HepG2 (cell line): ENCODE results near the gene MAPK6. TPM values are rescaled to one million over a fixed set of nuclear protein-coding genes. Genes with fewer than 3 reads are reported as not detected.

Experiments used
- ARHGAP35 ChIP-seq: sonication (generic); formaldehyde crosslinking; IDR thresholded peaks from 2 replicates; pipeline ENCODE4 v1.9.0; 2022; ENCODE audit warnings: mild to moderate bottlenecking, inconsistent platforms, moderate library complexity, missing genetic modification reagents, borderline replicate concordance
- ATF1 ChIP-seq: IDR thresholded peaks from 2 replicates; pipeline ENCODE4 v1.6.1; 2016; ENCODE audit warnings: mild to moderate bottlenecking, control low read depth
- CEBPB ChIP-seq: IDR thresholded peaks from 2 replicates; pipeline ENCODE4 v1.6.1; 2011; ENCODE audit warnings: low read depth, low read length, improper control_type of control experiment, borderline replicate concordance
- CREBL2 ChIP-seq: sonication (generic); formaldehyde crosslinking; IDR thresholded peaks from 2 replicates; pipeline ENCODE4 v1.8.1; 2023; ENCODE audit warnings: missing genetic modification reagents, mild to moderate bottlenecking, borderline replicate concordance
- CREM ChIP-seq, 2 experiments: sonication (generic) in 1 of 2; formaldehyde crosslinking in 1 of 2; IDR thresholded peaks; 2 replicates each; pipeline versions ENCODE4 v1.4.0 to v1.6.1; 2016 to 2020; ENCODE audit warnings: antibody characterized with exemption in 1 of 2, mild to moderate bottlenecking in 1 of 2, missing genetic modification reagents in 1 of 2
- EP300 ChIP-seq, 3 experiments: sonication (generic) in 1 of 3; formaldehyde crosslinking in 1 of 3; IDR thresholded peaks; 2 replicates each; pipeline versions ENCODE4 v1.5.1 to v1.6.1; 2011 to 2020; ENCODE audit warnings: low read depth in 2 of 3, low read length in 2 of 3, borderline replicate concordance in 1 of 3, improper control_type of control experiment in 1 of 3, mild to moderate bottlenecking in 1 of 3, missing genetic modification reagents in 1 of 3, moderate library complexity in 1 of 3
- GATAD2A ChIP-seq: IDR thresholded peaks from 2 replicates; pipeline ENCODE4 v1.6.1; 2016
- HMGA1 ChIP-seq: sonication (generic); formaldehyde crosslinking; conservative IDR thresholded peaks from 2 replicates; pipeline ENCODE4 v1.4.0; 2020; ENCODE audit warnings: missing genetic modification reagents
- NR2F1 ChIP-seq, 2 experiments: fragments of 450-650 bp in 1 of 2; formaldehyde crosslinking in 1 of 2; IDR thresholded peaks; 2 replicates each; pipeline versions ENCODE4 v1.5.0 to v1.6.1; 2016 to 2020; ENCODE audit warnings: mild to moderate bottlenecking in 1 of 2, missing compliant biosample characterization in 1 of 2, missing genetic modification reagents in 1 of 2, moderate library complexity in 1 of 2
- NR2F6 ChIP-seq, 2 experiments: IDR thresholded peaks; 2 replicates each; pipeline ENCODE4 v1.6.1; 2016; ENCODE audit warnings: antibody characterized with exemption in 1 of 2, mild to moderate bottlenecking in 1 of 2
- SP4 ChIP-seq: sonication (generic); formaldehyde crosslinking; IDR thresholded peaks from 2 replicates; pipeline ENCODE4 v1.8.1; 2023; ENCODE audit warnings: mild to moderate bottlenecking, missing genetic modification reagents
- ZBTB49 ChIP-seq: sonication (generic); formaldehyde crosslinking; IDR thresholded peaks from 2 replicates; pipeline ENCODE4 v1.4.0; 2020; ENCODE audit warnings: missing genetic modification reagents, borderline replicate concordance
- ZC3H13 ChIP-seq: sonication (generic); formaldehyde crosslinking; IDR thresholded peaks from 2 replicates; pipeline ENCODE4 v1.8.1; 2023; ENCODE audit warnings: mild to moderate bottlenecking, missing genetic modification reagents, moderate library complexity
- ZC3H4 ChIP-seq: sonication (generic); formaldehyde crosslinking; IDR thresholded peaks from 2 replicates; pipeline ENCODE4 v1.4.0; 2020; ENCODE audit warnings: missing genetic modification reagents, borderline replicate concordance
- ZNF282 ChIP-seq: fragments of 450-650 bp; IDR thresholded peaks from 2 replicates; pipeline ENCODE4 v1.6.1; 2018; ENCODE audit not compliant: partially characterized antibody
- ZNF724P ChIP-seq: sonication (generic); formaldehyde crosslinking; IDR thresholded peaks from 2 replicates; pipeline ENCODE4 v1.8.0; 2022; ENCODE audit warnings: missing genetic modification reagents, borderline replicate concordance
- polyA plus RNA-seq, 8 experiments: library from polyadenylated mRNA; depleted of rRNA in 3 of 8; stranded (reverse) in 7 of 8; unstranded in 1 of 8; fragments of >200 nt; fragmentation: Illumina TruSeq in 4 of 8; extraction: Trizol in 4 of 8; gene quantifications; 2 replicates each; pipeline versions ENCODE4 v1.2.1 to v1.2.3, GENCODE V29; 2011 to 2016; ENCODE audit warnings: low read depth in 4 of 8, missing spikeins in 1 of 8, mixed read lengths in 1 of 8; ENCODE audit not compliant: insufficient read depth in 1 of 8
- total RNA-seq, 5 experiments: library from RNA; depleted of rRNA; stranded (reverse); fragments of >200 nt; fragmentation: Illumina TruSeq; extraction: Trizol; gene quantifications; 2 replicates each; pipeline ENCODE4 v1.2.3, GENCODE V29; 2016; ENCODE audit warnings: low read depth in 1 of 5
- TF ChIP-seq, protein P1 (sequence below): sonication (generic); formaldehyde crosslinking; IDR thresholded peaks from 2 replicates; pipeline ENCODE4 v1.4.0; 2020; ENCODE audit warnings: missing genetic modification reagents
- TF ChIP-seq, protein P2 (sequence below): IDR thresholded peaks from 2 replicates; pipeline ENCODE4 v1.6.1; 2016; ENCODE audit warnings: mild to moderate bottlenecking
- TF ChIP-seq, protein P3 (sequence below): IDR thresholded peaks from 2 replicates; pipeline ENCODE4 v1.6.1; 2012; ENCODE audit warnings: low read length, improper control_type of control experiment

The MAPK6 gene
- total and polyA plus RNA-seq, 2 of the 13 experiments (the other 11 are each of a cell fraction or from before 2014, with no cell fraction given) = 89.5 to 99.7 TPM

DNA sequence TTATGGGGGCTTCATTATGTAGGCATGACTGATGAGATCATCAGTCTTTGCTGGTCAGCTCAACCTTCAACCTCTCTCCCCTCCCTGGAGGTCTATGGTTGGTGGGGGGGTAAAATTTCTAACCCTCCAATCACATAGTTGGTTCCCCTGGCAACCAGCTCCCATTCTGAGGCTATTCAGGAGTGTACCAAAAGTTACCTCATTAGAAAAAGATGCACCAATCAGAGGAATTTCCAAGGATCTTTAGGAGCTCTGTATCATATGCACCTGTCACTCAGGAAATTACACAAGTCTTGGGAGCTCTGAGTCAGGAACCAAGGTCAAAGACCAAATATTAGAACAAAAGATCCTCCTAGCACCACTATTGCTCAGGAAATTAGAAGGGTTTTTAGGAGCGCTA lies 26.1 kb upstream of the MAPK6 start (continued):
- TF ChIP-seq, protein P1, sequence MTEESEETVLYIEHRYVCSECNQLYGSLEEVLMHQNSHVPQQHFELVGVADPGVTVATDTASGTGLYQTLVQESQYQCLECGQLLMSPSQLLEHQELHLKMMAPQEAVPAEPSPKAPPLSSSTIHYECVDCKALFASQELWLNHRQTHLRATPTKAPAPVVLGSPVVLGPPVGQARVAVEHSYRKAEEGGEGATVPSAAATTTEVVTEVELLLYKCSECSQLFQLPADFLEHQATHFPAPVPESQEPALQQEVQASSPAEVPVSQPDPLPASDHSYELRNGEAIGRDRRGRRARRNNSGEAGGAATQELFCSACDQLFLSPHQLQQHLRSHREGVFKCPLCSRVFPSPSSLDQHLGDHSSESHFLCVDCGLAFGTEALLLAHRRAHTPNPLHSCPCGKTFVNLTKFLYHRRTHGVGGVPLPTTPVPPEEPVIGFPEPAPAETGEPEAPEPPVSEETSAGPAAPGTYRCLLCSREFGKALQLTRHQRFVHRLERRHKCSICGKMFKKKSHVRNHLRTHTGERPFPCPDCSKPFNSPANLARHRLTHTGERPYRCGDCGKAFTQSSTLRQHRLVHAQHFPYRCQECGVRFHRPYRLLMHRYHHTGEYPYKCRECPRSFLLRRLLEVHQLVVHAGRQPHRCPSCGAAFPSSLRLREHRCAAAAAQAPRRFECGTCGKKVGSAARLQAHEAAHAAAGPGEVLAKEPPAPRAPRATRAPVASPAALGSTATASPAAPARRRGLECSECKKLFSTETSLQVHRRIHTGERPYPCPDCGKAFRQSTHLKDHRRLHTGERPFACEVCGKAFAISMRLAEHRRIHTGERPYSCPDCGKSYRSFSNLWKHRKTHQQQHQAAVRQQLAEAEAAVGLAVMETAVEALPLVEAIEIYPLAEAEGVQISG = no peak
- TF ChIP-seq ARHGAP35 (CRISPR knock-in tag) (no peak), ATF1 (CRISPR knock-in tag) (no peak), GATAD2A (CRISPR knock-in tag) (peak; percentile 51; the same call in 1 of the 2 replicates), ZBTB49 (CRISPR knock-in tag) (no peak), SP4 (CRISPR knock-in tag) (no peak), HMGA1 (CRISPR knock-in tag) (no peak), EP300 (IDR thresholded peaks at IDR 0.05; ENCODE audit: low read depth in 2 of 2, low read length in 2 of 2) (peak in 1 of 2 experiments; percentile 45; a peak in 1 of 4 replicates), EP300 (CRISPR knock-in tag; IDR thresholded peaks at IDR 0.05; ENCODE audit: borderline replicate concordance) (no peak), CREM (IDR thresholded peaks at IDR 0.05) (0 out of 2 replicates have a peak, but pooled peaks have one; percentile 26), CREM (CRISPR knock-in tag; IDR thresholded peaks at IDR 0.05) (no peak), CEBPB (peak; percentile 78), NR2F1 (CRISPR knock-in tag; IDR thresholded peaks at IDR 0.05) (peak in 1 of 2 experiments; percentile 48; a peak in 1 of 4 replicates), ZC3H13 (no peak), ZNF282 (no peak), NR2F6 (IDR thresholded peaks at IDR 0.05) (peak; percentile 24; the same call in 1 of the 2 replicates), NR2F6 (CRISPR knock-in tag; IDR thresholded peaks at IDR 0.05) (no peak), CREBL2 (CRISPR knock-in tag) (no peak), ZC3H4 (CRISPR knock-in tag) (no peak), ZNF724P (no peak)
- TF ChIP-seq, protein P2, sequence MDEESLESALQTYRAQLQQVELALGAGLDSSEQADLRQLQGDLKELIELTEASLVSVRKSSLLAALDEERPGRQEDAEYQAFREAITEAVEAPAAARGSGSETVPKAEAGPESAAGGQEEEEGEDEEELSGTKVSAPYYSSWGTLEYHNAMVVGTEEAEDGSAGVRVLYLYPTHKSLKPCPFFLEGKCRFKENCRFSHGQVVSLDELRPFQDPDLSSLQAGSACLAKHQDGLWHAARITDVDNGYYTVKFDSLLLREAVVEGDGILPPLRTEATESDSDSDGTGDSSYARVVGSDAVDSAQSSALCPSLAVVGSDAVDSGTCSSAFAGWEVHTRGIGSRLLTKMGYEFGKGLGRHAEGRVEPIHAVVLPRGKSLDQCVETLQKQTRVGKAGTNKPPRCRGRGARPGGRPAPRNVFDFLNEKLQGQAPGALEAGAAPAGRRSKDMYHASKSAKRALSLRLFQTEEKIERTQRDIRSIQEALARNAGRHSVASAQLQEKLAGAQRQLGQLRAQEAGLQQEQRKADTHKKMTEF = 0 out of 2 replicates have a peak, but pooled peaks have one; percentile 23
- TF ChIP-seq, protein P3, sequence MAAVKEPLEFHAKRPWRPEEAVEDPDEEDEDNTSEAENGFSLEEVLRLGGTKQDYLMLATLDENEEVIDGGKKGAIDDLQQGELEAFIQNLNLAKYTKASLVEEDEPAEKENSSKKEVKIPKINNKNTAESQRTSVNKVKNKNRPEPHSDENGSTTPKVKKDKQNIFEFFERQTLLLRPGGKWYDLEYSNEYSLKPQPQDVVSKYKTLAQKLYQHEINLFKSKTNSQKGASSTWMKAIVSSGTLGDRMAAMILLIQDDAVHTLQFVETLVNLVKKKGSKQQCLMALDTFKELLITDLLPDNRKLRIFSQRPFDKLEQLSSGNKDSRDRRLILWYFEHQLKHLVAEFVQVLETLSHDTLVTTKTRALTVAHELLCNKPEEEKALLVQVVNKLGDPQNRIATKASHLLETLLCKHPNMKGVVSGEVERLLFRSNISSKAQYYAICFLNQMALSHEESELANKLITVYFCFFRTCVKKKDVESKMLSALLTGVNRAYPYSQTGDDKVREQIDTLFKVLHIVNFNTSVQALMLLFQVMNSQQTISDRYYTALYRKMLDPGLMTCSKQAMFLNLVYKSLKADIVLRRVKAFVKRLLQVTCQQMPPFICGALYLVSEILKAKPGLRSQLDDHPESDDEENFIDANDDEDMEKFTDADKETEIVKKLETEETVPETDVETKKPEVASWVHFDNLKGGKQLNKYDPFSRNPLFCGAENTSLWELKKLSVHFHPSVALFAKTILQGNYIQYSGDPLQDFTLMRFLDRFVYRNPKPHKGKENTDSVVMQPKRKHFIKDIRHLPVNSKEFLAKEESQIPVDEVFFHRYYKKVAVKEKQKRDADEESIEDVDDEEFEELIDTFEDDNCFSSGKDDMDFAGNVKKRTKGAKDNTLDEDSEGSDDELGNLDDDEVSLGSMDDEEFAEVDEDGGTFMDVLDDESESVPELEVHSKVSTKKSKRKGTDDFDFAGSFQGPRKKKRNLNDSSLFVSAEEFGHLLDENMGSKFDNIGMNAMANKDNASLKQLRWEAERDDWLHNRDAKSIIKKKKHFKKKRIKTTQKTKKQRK = no peak
